Bronchial epithelial cell (primary cell): ENCODE measurements around the gene ASCC2. TPM values are rescaled to one million over a fixed set of nuclear protein-coding genes. Genes with fewer than 3 reads are reported as not detected.
"Not testable (repeated sequence)": the region's sequence is repeated elsewhere in the genome, so short reads cannot be mapped to it uniquely, and the experiment has no call there.

ENCODE experiments used
- DNase-seq: peaks from one replicate; pipeline ENCODE4 v3.0.0-alpha.2; 2010; ENCODE audit warnings: low read depth
- FAIRE-seq: peaks from 2 replicates; lab custom pipeline; 2011; peaks lifted over from hg19 to GRCh38; lab: Jason Lieb, UNC
- H3K27me3 ChIP-seq: 2 replicates; pipeline ENCODE4 v1.5.1; 2011; ENCODE audit warnings: low read length; ENCODE audit not compliant: control insufficient read depth, insufficient read depth
- H3K36me3 ChIP-seq: 2 replicates; pipeline ENCODE4 v1.5.1; 2011; ENCODE audit warnings: low read length; ENCODE audit not compliant: control insufficient read depth, insufficient read depth
- H3K4me3 ChIP-seq: 2 replicates; pipeline ENCODE4 v1.5.1; 2011; ENCODE audit warnings: mild to moderate bottlenecking, low read depth, low read length, control low read depth
- total RNA-seq: library from RNA; depleted of rRNA; stranded (reverse); fragments of >200 nt; gene quantifications from 2 replicates; pipeline ENCODE4 v1.2.1, GENCODE V29; 2014
- TF ChIP-seq, protein P1 (sequence below): IDR thresholded peaks from 2 replicates; pipeline ENCODE4 v1.5.1; 2011; ENCODE audit warnings: mild to moderate bottlenecking, moderate library complexity, low read length, control low read depth, inconsistent platforms; ENCODE audit not compliant: insufficient read depth, severe bottlenecking

ASCC2 gene
- total RNA-seq, 1 donor from 2014 or later, result 26.1 TPM

DNA sequence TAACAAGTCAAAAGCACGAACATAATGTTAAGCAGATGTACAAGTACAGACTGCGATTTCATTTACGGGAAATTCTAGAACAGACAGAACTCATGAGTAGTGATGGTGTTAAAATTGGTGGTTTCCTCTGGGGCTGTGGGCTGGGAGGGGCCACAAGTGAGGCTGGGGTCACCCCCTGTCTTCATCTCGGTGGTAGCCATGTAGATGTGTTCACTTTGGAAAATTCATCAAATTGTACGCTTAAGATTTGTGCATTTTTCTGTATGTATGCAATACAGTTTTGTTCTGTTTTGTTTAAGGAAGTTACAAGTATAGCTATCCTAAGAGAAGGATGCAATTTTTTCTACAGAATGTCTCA lies 504 bp upstream of the ASCC2 start:
- TF ChIP-seq, protein P1, sequence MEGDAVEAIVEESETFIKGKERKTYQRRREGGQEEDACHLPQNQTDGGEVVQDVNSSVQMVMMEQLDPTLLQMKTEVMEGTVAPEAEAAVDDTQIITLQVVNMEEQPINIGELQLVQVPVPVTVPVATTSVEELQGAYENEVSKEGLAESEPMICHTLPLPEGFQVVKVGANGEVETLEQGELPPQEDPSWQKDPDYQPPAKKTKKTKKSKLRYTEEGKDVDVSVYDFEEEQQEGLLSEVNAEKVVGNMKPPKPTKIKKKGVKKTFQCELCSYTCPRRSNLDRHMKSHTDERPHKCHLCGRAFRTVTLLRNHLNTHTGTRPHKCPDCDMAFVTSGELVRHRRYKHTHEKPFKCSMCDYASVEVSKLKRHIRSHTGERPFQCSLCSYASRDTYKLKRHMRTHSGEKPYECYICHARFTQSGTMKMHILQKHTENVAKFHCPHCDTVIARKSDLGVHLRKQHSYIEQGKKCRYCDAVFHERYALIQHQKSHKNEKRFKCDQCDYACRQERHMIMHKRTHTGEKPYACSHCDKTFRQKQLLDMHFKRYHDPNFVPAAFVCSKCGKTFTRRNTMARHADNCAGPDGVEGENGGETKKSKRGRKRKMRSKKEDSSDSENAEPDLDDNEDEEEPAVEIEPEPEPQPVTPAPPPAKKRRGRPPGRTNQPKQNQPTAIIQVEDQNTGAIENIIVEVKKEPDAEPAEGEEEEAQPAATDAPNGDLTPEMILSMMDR, result no peak
- Histone ChIP-seq H3K4me3 (peak overlapping the region; percentile 91), H3K27me3 (no peaks in the 10 kb centered on the region), H3K36me3 (peaks cover 1% of the 10 kb centered on the region)
- FAIRE-seq, result no peak
- DNase-seq, result no peak

DNA sequence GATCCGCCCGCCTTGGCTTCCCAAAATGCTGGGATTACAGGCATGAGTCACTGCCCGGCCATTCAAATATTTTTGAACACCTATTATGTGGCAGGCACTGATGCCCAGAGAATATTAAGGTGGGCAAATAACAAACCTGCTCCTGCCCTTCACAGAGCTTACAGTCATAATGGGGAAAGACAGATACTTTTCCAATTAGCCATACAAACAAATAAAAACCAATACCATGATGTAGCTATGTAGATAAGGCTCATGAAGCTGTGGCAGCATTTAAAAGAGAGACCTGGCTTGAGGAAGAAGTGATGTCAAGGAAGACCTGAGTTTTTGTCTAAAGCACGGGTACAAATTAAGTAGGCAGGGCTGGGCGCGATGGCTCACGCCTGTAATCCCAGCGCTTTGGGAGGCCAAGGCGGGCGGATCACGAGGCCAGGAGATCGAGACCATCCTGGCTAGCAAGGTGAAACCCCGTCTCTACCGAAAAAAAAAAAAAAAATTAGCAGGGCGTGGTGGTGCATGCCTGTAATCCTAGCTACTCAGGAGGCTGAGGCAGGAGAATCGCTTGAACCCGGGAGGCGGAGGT lies 1.2 kb downstream of the ASCC2 start:
- not testable (repeated sequence) for DNase-seq, H3K36me3 ChIP-seq, H3K4me3 ChIP-seq, H3K27me3 ChIP-seq, FAIRE-seq

DNA sequence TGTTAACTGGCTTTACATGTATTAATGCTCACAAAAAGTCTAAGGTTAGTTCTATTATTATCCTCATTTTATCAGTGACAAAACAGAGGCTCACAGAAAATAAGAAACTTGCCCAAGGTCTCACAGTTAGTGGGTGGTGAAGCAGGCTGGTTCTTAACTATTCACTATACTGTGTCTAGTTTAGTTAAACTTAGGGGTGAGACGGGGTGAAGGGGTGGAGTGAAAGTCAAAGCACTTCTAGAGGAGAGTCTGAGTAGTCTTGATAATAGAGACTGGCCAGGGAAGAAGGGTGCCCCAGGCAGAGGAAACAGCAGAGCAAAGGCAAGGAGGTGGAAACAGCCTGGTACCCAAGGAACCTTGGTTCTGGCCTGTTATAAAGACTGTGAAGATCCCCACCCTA lies 4.0 kb downstream of the ASCC2 start:
- H3K36me3 ChIP-seq, result peaks cover 3% of the 10 kb centered on the region
- TF ChIP-seq, protein P1, result no peak
- H3K27me3 ChIP-seq, result no peaks in the 10 kb centered on the region
- H3K4me3 ChIP-seq, result no peak overlapping the region
- DNase-seq (no peak), FAIRE-seq (no peak)

DNA sequence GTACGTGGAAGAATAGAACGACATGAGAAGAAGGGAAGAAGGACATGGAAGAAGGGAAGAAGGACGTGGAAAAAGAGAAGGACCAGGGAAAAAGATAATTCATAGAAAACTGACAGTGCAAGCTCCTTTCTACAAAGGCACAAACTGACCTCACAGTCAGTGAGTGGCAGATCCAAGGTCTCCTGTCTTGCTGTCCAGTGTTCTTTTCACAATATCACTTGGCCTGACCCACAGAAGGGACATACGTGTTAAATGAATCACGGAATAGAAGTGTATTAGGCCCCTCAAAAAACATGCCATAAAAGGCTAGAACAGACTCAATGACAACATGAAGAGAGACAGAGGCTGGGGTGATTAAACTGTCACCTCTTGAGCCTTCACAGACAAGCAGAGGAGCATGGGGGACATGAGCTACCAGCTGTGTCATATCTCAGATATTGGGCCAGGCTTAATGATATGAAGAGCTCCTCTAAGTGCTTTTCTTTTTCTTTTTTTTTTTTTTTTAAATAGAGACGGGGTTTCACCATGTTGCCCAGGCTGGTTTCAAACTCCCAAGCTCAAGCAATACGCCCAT lies 4.6 kb downstream of the ASCC2 start:
- no peak for DNase-seq
- FAIRE-seq, result no peak
- Histone ChIP-seq H3K36me3 (peaks cover 3% of the 10 kb centered on the region), H3K4me3 (no peak overlapping the region), H3K27me3 (no peaks in the 10 kb centered on the region)
- TF ChIP-seq, protein P1, result no peak

DNA sequence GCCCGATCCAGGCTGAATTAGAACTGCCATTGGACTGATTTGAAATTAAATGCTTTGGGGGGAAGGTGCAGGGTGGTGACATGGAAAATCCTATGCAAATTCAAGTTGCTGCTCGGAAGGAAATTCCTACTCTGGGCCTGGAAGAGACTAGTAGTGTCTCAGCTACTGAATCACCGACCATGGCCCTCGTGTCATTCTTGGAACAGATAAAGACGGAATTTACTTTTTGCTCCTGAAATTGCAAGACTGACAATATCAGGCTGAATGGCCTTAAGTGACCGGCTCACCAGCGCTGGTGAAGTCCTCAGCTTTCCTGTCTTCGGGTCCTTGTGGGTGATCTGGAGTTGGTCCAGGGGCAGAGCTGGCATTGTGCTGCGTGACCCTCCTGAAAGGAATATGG lies 6.1 kb downstream of the ASCC2 start:
- no peak for FAIRE-seq
- Histone ChIP-seq H3K27me3 (no peaks in the 10 kb centered on the region), H3K36me3 (peaks cover 3% of the 10 kb centered on the region), H3K4me3 (no peak overlapping the region)
- TF ChIP-seq, protein P1, result no peak
- no peak for DNase-seq

DNA sequence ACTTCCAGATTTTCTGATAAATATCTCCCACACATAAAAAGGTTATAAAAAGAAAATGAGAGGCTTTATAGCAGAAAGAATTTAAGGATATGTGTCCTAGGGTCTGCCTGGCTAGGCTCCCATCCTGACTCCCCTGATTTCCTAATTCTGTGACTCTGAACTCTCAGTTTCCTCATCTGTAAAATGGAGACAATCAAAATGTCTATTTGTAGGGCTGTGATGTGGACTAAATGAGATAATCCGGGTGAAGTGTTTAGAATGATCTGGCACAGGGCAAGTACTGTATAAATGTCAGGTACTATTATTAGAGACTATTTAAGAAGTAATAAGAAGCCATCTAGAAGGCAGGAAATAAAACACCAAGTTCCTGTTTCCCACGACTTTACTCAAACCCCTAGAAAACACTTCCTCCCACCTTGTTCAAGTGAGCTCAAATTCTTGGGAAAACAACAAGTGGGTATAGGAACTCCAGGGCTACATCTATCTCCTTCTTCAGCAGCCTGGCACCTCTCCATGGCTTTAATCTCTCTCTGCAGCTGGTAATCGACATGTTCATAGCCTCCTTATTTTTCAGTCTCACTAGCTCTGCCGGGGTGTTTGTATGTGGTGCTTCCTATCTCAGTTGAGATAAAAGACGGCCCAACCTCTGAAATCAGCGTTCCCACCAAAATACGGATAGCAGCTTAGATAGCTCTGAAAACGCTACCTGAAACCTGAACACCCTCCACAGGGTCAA lies 6.7 kb downstream of the ASCC2 start:
- TF ChIP-seq, protein P1, result no peak
- peaks cover 3% of the 10 kb centered on the region for H3K36me3 ChIP-seq
- DNase-seq (no peak), FAIRE-seq (no peak)
- no peak overlapping the region for H3K4me3 ChIP-seq
- H3K27me3 ChIP-seq, result no peaks in the 10 kb centered on the region
